Ishikawa (cell line): ENCODE data around the gene KCNJ8.

Experiments used
- CEBPB ChIP-seq: IDR thresholded peaks from 2 replicates; pipeline ENCODE4 v1.6.1; 2012
- CREB1 ChIP-seq: IDR thresholded peaks from 2 replicates; pipeline ENCODE4 v1.6.1; 2012; ENCODE audit warnings: low read depth
- EGR1 ChIP-seq: IDR thresholded peaks from 2 replicates; pipeline ENCODE4 v1.6.1; 2012
- EP300 ChIP-seq: IDR thresholded peaks from 2 replicates; pipeline ENCODE4 v1.6.1; 2012; ENCODE audit warnings: borderline replicate concordance
- FOXM1 ChIP-seq: IDR thresholded peaks from 2 replicates; pipeline ENCODE4 v1.6.1; 2012; ENCODE audit warnings: low read depth, borderline replicate concordance
- MAX ChIP-seq: IDR thresholded peaks from 2 replicates; pipeline ENCODE4 v1.6.1; 2012
- NFIC ChIP-seq: IDR thresholded peaks from 2 replicates; pipeline ENCODE4 v1.6.1; 2012
- RAD21 ChIP-seq: IDR thresholded peaks from 2 replicates; pipeline ENCODE4 v1.6.1; 2012; ENCODE audit warnings: low read depth
- REST ChIP-seq: IDR thresholded peaks from 2 replicates; pipeline ENCODE4 v1.6.1; 2012; ENCODE audit warnings: low read depth, mild to moderate bottlenecking
- TAF1 ChIP-seq: IDR thresholded peaks from 2 replicates; pipeline ENCODE4 v1.6.1; 2012; ENCODE audit warnings: low read depth, mild to moderate bottlenecking
- TCF12 ChIP-seq: IDR thresholded peaks from 2 replicates; pipeline ENCODE4 v1.6.1; 2012; ENCODE audit warnings: low read depth
- TEAD4 ChIP-seq: IDR thresholded peaks from 2 replicates; pipeline ENCODE4 v1.6.1; 2012
- USF1 ChIP-seq: IDR thresholded peaks from 2 replicates; pipeline ENCODE4 v1.6.1; 2012
- YY1 ChIP-seq: IDR thresholded peaks from 2 replicates; pipeline ENCODE4 v1.6.1; 2012; ENCODE audit warnings: low read depth
- ZBTB7A ChIP-seq: IDR thresholded peaks from 2 replicates; pipeline ENCODE4 v1.6.1; 2012; ENCODE audit warnings: low read depth

KCNJ8 gene

GRCh38 chr12:21815306-21816062, 41.0 kb upstream of the KCNJ8 start:
- TF ChIP-seq MAX, result no peak
- TF ChIP-seq USF1, result no peak
- TF ChIP-seq TAF1, result no peak
- no peak for TF ChIP-seq NFIC
- no peak for TF ChIP-seq RAD21
- TF ChIP-seq EP300, result no peak
- TF ChIP-seq REST, result no peak
- TF ChIP-seq ZBTB7A, result no peak
- no peak for TF ChIP-seq TEAD4
- no peak for TF ChIP-seq TCF12
- no peak for TF ChIP-seq YY1
- no peak for TF ChIP-seq FOXM1
- no peak for TF ChIP-seq CREB1
- TF ChIP-seq CEBPB, result no peak
- no peak for TF ChIP-seq EGR1

GRCh38 chr12:21814814-21815213, 40.3 kb upstream of the KCNJ8 start:
- TF ChIP-seq EGR1 (no peak), MAX (no peak), TCF12 (no peak), EP300 (no peak), USF1 (no peak), TAF1 (no peak)

GRCh38 chr12:21814327-21814726, 39.8 kb upstream of the KCNJ8 start:
- TF ChIP-seq USF1 (no peak), ZBTB7A (no peak), RAD21 (no peak), CREB1 (no peak), EP300 (no peak), TAF1 (no peak), YY1 (no peak), CEBPB (no peak), EGR1 (no peak), TEAD4 (no peak), FOXM1 (no peak), TCF12 (no peak), MAX (no peak), NFIC (no peak), REST (no peak)

- TF ChIP-seq TEAD4 (no peak), TAF1 (no peak), YY1 (no peak), NFIC (no peak), TCF12 (no peak), RAD21 (no peak), CEBPB (no peak), EP300 (no peak), REST (no peak), ZBTB7A (no peak)
These were observed 39.2 kb upstream of the KCNJ8 start for GRCh38 chr12:21813751-21814150.
